K562 (cell line): Measurements from ENCODE around the gene COL4A2. TPM values are rescaled to one million over a fixed set of nuclear protein-coding genes. Genes with fewer than 3 reads are reported as not detected.

Source experiments
- ATAC-seq: fragments of 200-7000 bp; cut with Tn5 transposase; 3 replicates; pipeline ENCODE4 v1.9.1; 2020; ENCODE audit warnings: moderate library complexity
- BruUV-seq: library from RNA; stranded (reverse); fragments of 400-500 nt; replicated peaks from 2 replicates; lab custom pipeline; 2021; lab: Mats Ljungman, UMichigan
- CTCF ChIA-PET: fragments of 300-600 bp; formaldehyde crosslinking; extraction: SDS; loops from one replicate; lab custom pipeline; 2021; ENCODE audit warnings: low intra/inter-chr PET ratio; lab: Yijun Ruan, JAX
- POLR2A ChIA-PET: fragments of 300-600, 350-650 bp; sonication (Branson Sonifier 250); formaldehyde crosslinking; extraction: SDS; loops from one replicate; lab custom pipeline; 2021; ENCODE audit warnings: antibody characterized with exemption, inconsistent platforms; lab: Yijun Ruan, JAX
- DNase-seq, 4 experiments: peaks; one replicate each; pipeline versions ENCODE4 v3.0.0 to v3.0.0-alpha.2; 2011 to 2018; ENCODE audit warnings: low spot score in 3 of 4, mixed read lengths in 3 of 4; ENCODE audit errors: extremely low read depth in 1 of 4
- FAIRE-seq: peaks from 2 replicates; lab custom pipeline; 2011; peaks lifted over from hg19 to GRCh38; lab: Jason Lieb, UNC
- H2AFZ ChIP-seq: 2 replicates; pipeline ENCODE4 v1.6.0; 2011; ENCODE audit warnings: low read depth, low read length, control low read depth, inconsistent platforms
- H3K27ac ChIP-seq: fragments of 200-600 bp; 3 replicates; pipeline ENCODE4 v1.8.0; 2011; ENCODE audit warnings: low read depth, mild to moderate bottlenecking, control low read depth, inconsistent platforms, low read length, moderate library complexity, mixed read lengths; ENCODE audit errors: extremely low read depth
- H3K27me3 ChIP-seq, 2 experiments: fragments of 300-600 bp in 1 of 2; 2 replicates in 1 of 2; 3 replicates in 1 of 2; pipeline versions ENCODE4 v1.6.0 to v1.8.0; 2011; ENCODE audit warnings: inconsistent platforms in 2 of 2, low read length in 2 of 2, mild to moderate bottlenecking in 1 of 2, mixed read lengths in 1 of 2, moderate library complexity in 1 of 2; ENCODE audit not compliant: control insufficient read depth in 2 of 2, insufficient read depth in 2 of 2
- H3K36me3 ChIP-seq: fragments of 300-600 bp; 3 replicates; pipeline ENCODE4 v1.8.0; 2011; ENCODE audit warnings: mild to moderate bottlenecking, low read length, inconsistent platforms; ENCODE audit not compliant: control insufficient read depth, insufficient read depth
- H3K4me1 ChIP-seq, 2 experiments: fragments of 200-600 bp in 1 of 2; replicated peaks in 1 of 2; 2 replicates in 1 of 2; 3 replicates in 1 of 2; pipeline versions ENCODE4 v1.5.1 to v1.8.0; 2011; ENCODE audit warnings: inconsistent platforms in 2 of 2, low read length in 2 of 2, mild to moderate bottlenecking in 1 of 2, mixed read lengths in 1 of 2, moderate library complexity in 1 of 2; ENCODE audit not compliant: control insufficient read depth in 2 of 2, insufficient read depth in 2 of 2
- H3K4me2 ChIP-seq: 2 replicates; pipeline ENCODE4 v1.6.1; 2011; ENCODE audit warnings: low read length, control low read depth, inconsistent platforms, mixed read lengths; ENCODE audit not compliant: insufficient read depth
- H3K4me3 ChIP-seq: fragments of 200-600 bp; sonication (generic), shearing (Covaris generic); 2 replicates; pipeline ENCODE4 v1.5.1; 2016; ENCODE audit warnings: control low read depth, inconsistent platforms
- H3K79me2 ChIP-seq: fragments of 200-600 bp; 3 replicates; pipeline ENCODE4 v1.8.0; 2011; ENCODE audit warnings: low read length, inconsistent platforms; ENCODE audit not compliant: control insufficient read depth, insufficient read depth
- H3K9ac ChIP-seq, 2 experiments: 2 replicates each; pipeline versions ENCODE4 v1.6.0 to v1.6.1; 2011; ENCODE audit warnings: low read depth in 2 of 2, low read length in 2 of 2, control low read depth in 1 of 2, inconsistent platforms in 1 of 2, mild to moderate bottlenecking in 1 of 2, mixed read lengths in 1 of 2; ENCODE audit not compliant: insufficient read depth in 1 of 2
- H3K9me1 ChIP-seq: one replicate; pipeline ENCODE4 v1.6.0; 2011; ENCODE audit warnings: inconsistent platforms, mild to moderate bottlenecking, low read length, moderate library complexity; ENCODE audit not compliant: control insufficient read depth, insufficient read depth
- H3K9me3 ChIP-seq: replicated peaks from 2 replicates; pipeline ENCODE4 v1.5.1; 2011; ENCODE audit warnings: low read depth, low read length, inconsistent platforms; ENCODE audit not compliant: control insufficient read depth, insufficient read depth
- H4K20me1 ChIP-seq: replicated peaks from 2 replicates; pipeline ENCODE4 v1.6.1; 2011; ENCODE audit warnings: low read length, inconsistent platforms, mixed read lengths; ENCODE audit not compliant: control insufficient read depth, insufficient read depth
- ARID1B ChIP-seq: fragments of 450-650 bp; IDR thresholded peaks from 2 replicates; pipeline ENCODE4 v1.6.1; 2016; ENCODE audit warnings: antibody characterized with exemption, mild to moderate bottlenecking, inconsistent platforms
- CREBBP ChIP-seq: IDR thresholded peaks from one replicate; pipeline ENCODE4 v1.6.1; 2012; ENCODE audit warnings: low read depth, mild to moderate bottlenecking, control low read depth, inconsistent platforms, low read length
- ELF4 ChIP-seq: fragments of 450-650 bp; formaldehyde crosslinking; IDR thresholded peaks from 2 replicates; pipeline ENCODE4 v1.4.0; 2022; ENCODE audit warnings: missing genetic modification characterization
- MAFF ChIP-seq: IDR thresholded peaks from 2 replicates; pipeline ENCODE4 v1.6.1; 2012; ENCODE audit warnings: low read length, improper control_type of control experiment
- NELFE ChIP-seq: IDR thresholded peaks from 2 replicates; pipeline ENCODE4 v1.6.1; 2011; ENCODE audit warnings: mild to moderate bottlenecking; ENCODE audit not compliant: insufficient read depth, insufficient read length
- PHF8 ChIP-seq: fragments of 200-600 bp; sonication (generic); IDR thresholded peaks from 2 replicates; pipeline ENCODE4 v1.6.1; 2012; ENCODE audit warnings: mixed run types, mild to moderate bottlenecking, inconsistent platforms, low read length, moderate library complexity, borderline replicate concordance
- RBM15 ChIP-seq: fragments of 200-400 bp; formaldehyde crosslinking; IDR thresholded peaks from 2 replicates; pipeline ENCODE4 v1.6.1; 2018; ENCODE audit warnings: mild to moderate bottlenecking, low read length, moderate library complexity; ENCODE audit not compliant: insufficient read depth
- RBM39 ChIP-seq: fragments of 200-400 bp; formaldehyde crosslinking; optimal IDR thresholded peaks from 2 replicates; pipeline ENCODE3; 2018; ENCODE audit warnings: low read depth, low read length
- SAFB2 ChIP-seq: fragments of 200-400 bp; formaldehyde crosslinking; IDR thresholded peaks from 2 replicates; pipeline ENCODE4 v1.6.1; 2018; ENCODE audit warnings: borderline replicate concordance, low read length, low read depth, moderate library complexity; ENCODE audit not compliant: severe bottlenecking
- SMARCA5 ChIP-seq: fragments of 450-650 bp; IDR thresholded peaks from 2 replicates; pipeline ENCODE4 v1.6.1; 2016
- SP1 ChIP-seq: sonication (generic); formaldehyde crosslinking; IDR thresholded peaks from 2 replicates; pipeline ENCODE4 v1.8.1; 2022; ENCODE audit warnings: mild to moderate bottlenecking, missing genetic modification reagents
- TAF7 ChIP-seq: fragments of 450-650 bp; IDR thresholded peaks from 2 replicates; pipeline ENCODE4 v1.6.1; 2016; ENCODE audit warnings: missing genetic modification characterization, missing compliant biosample characterization
- TARDBP ChIP-seq: fragments of 450-650 bp; IDR thresholded peaks from 2 replicates; pipeline ENCODE4 v1.6.1; 2016
- XRCC4 ChIP-seq: IDR thresholded peaks from one replicate; pipeline ENCODE4 v1.6.1; 2011; ENCODE audit not compliant: insufficient read depth, insufficient read length; ENCODE audit errors: extremely low read depth
- ZNF217 ChIP-seq: sonication (generic); formaldehyde crosslinking; IDR thresholded peaks from 2 replicates; pipeline ENCODE4 v1.8.0; 2022; ENCODE audit warnings: mild to moderate bottlenecking, missing genetic modification reagents
- ZNF232 ChIP-seq: sonication (generic); formaldehyde crosslinking; IDR thresholded peaks from 2 replicates; pipeline ENCODE4 v1.8.0; 2022; ENCODE audit warnings: mild to moderate bottlenecking, missing genetic modification reagents
- ZNF695 ChIP-seq: fragments of 450-650 bp; formaldehyde crosslinking; IDR thresholded peaks from 2 replicates; pipeline ENCODE4 v1.4.0; 2020; ENCODE audit warnings: mild to moderate bottlenecking, moderate library complexity
- WGBS: fragments of 100-300 bp; shearing (Covaris generic); methylation state at CpG from one replicate; pipeline ENCODE4 v1.1.6; 2016; ENCODE audit warnings: low coverage, mixed read lengths; ENCODE audit not compliant: insufficient coverage; ENCODE audit errors: missing lambda C conversion rate; 5-methylcytosine and 5-hydroxymethylcytosine counted together
- in situ Hi-C: fragments of 300-500 bp; cut with MboI; formaldehyde crosslinking; loops from 4 replicates; pipeline ENCODE4 v1.15.0; 2018; ENCODE audit warnings: inconsistent platforms, mixed read lengths
- intact Hi-C: fragments of 100-400 bp; cut with micrococcal nuclease; formaldehyde crosslinking; loops from 2 replicates; pipeline ENCODE4 v1.14.2; 2022
- polyA plus RNA-seq, 8 experiments: library from polyadenylated mRNA; depleted of rRNA in 4 of 8; stranded (reverse) in 5 of 8; unstranded in 3 of 8; fragments of >200 nt; fragmentation: Nextera tagmentation in 2 of 8; fragmentation: Illumina TruSeq in 1 of 8; extraction: Ambion mirVana in 2 of 8; extraction: Trizol in 1 of 8; gene quantifications; 2 replicates each; pipeline versions ENCODE4 v1.2.1 to v1.2.3, GENCODE V29; 2011 to 2014; ENCODE audit warnings: inconsistent platforms in 1 of 8, missing spikeins in 1 of 8
- total RNA-seq, 7 experiments: library from RNA; depleted of rRNA in 6 of 7; stranded (reverse); fragments of >200 nt in 6 of 7; fragmentation: Illumina TruSeq in 2 of 7; extraction: Trizol in 2 of 7; gene quantifications; 2 replicates each; pipeline versions ENCODE4 v1.2.1 to v1.2.3, GENCODE V29; 2011 to 2021; ENCODE audit warnings: low replicate concordance in 1 of 7
- TF ChIP-seq, protein P1 (sequence below): fragments of 250-450 bp; sonication (Bioruptor Pico); IDR thresholded peaks from 2 replicates; pipeline ENCODE4 v1.6.1; 2021; ENCODE audit warnings: mild to moderate bottlenecking
- TF ChIP-seq, protein P2 (sequence below): fragments of 250-450 bp; sonication (Bioruptor Pico); IDR thresholded peaks from 2 replicates; pipeline ENCODE4 v1.4.0; 2020; ENCODE audit warnings: mild to moderate bottlenecking, moderate library complexity

Gene COL4A2
- total and polyA plus RNA-seq, 9 of the 15 experiments (the other 6 are each of a cell fraction or from before 2014, with no cell fraction given), result 0.13 to 15.2 (median 8.1) TPM

DNA sequence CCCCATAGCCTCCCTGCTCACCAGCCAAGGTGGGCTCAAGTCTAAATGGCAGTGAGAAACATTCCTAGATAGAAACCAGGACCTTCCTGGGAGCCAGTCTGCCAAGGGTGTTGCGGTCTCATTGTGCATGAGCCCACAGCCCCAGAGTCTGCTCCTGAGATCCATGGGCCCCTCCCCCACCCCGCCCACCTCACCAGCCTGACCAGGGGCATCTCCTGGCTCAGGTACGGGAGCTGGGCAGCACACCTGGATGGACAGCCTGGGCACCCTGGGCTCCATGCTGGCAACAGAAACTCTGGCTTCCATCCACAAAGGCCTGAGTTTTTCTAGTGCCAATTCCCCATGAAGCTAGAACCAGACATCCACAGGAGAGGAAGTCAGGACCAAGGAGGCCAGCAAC, 188.8 kb downstream of the COL4A2 start:
- ATAC-seq (no peak), DNase-seq (no peak), FAIRE-seq (no peak)
- CTCF ChIA-PET, result no interaction called here
- H3K79me2 ChIP-seq, result no peaks in the 10 kb centered on the region
- intact Hi-C loops (no loop called here), in situ Hi-C loops (no loop called here)
- no peaks in the 10 kb centered on the region for H4K20me1 ChIP-seq
- no peak overlapping the region for H3K4me2 ChIP-seq
- H2AFZ ChIP-seq, result no peak overlapping the region
- H3K9me1 ChIP-seq, result peaks cover 3% of the 10 kb centered on the region
- BruUV-seq, result no TSS peak
- H3K4me3 ChIP-seq, result no peak overlapping the region
- H3K27ac ChIP-seq, result no peak overlapping the region
- H3K4me1 ChIP-seq, result peaks cover 0 to 14% of the 10 kb centered on the region in 2 experiments; a peak in 2 of 5 replicates
- WGBS, result no CpG with 5 or more reads among the region's 3 CpGs
- 0 out of 2 replicates have a peak, but pooled peaks cover 1% of the 10 kb centered on the region for H3K9me3 ChIP-seq
- TF ChIP-seq RBM39 (no peak), ARID1B (no peak), PHF8 (no peak), MAFF (no peak), RBM15 (no peak), SP1 (no peak), XRCC4 (no peak), SAFB2 (no peak), TAF7 (tag) (no peak), TARDBP (no peak), SMARCA5 (no peak), ZNF217 (CRISPR knock-in tag) (no peak), NELFE (no peak), ZNF695 (no peak), ZNF232 (CRISPR knock-in tag) (no peak), CREBBP (no peak), ELF4 (CRISPR knock-in tag) (no peak)
- TF ChIP-seq, protein P1, sequence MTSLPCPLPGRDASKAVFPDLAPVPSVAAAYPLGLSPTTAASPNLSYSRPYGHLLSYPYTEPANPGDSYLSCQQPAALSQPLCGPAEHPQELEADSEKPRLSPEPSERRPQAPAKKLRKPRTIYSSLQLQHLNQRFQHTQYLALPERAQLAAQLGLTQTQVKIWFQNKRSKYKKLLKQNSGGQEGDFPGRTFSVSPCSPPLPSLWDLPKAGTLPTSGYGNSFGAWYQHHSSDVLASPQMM, result no peak
- TF ChIP-seq, protein P2, sequence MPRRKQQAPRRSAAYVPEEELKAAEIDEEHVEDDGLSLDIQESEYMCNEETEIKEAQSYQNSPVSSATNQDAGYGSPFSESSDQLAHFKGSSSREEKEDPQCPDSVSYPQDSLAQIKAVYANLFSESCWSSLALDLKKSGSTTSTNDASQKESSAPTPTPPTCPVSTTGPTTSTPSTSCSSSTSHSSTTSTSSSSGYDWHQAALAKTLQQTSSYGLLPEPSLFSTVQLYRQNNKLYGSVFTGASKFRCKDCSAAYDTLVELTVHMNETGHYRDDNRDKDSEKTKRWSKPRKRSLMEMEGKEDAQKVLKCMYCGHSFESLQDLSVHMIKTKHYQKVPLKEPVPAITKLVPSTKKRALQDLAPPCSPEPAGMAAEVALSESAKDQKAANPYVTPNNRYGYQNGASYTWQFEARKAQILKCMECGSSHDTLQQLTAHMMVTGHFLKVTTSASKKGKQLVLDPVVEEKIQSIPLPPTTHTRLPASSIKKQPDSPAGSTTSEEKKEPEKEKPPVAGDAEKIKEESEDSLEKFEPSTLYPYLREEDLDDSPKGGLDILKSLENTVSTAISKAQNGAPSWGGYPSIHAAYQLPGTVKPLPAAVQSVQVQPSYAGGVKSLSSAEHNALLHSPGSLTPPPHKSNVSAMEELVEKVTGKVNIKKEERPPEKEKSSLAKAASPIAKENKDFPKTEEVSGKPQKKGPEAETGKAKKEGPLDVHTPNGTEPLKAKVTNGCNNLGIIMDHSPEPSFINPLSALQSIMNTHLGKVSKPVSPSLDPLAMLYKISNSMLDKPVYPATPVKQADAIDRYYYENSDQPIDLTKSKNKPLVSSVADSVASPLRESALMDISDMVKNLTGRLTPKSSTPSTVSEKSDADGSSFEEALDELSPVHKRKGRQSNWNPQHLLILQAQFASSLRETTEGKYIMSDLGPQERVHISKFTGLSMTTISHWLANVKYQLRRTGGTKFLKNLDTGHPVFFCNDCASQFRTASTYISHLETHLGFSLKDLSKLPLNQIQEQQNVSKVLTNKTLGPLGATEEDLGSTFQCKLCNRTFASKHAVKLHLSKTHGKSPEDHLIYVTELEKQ, result no peak
- no peaks in the 10 kb centered on the region for H3K36me3 ChIP-seq
- H3K27me3 ChIP-seq, result no peaks in the 10 kb centered on the region; a peak in 1 of 5 replicates
- POLR2A ChIA-PET, result no interaction called here
- H3K9ac ChIP-seq, result no peak overlapping the region
